GM12878 (cell line): Measurements from ENCODE around the gene NF1. TPM values are rescaled to one million over a fixed set of nuclear protein-coding genes. Genes with fewer than 3 reads are reported as not detected.

Source experiments
- ATAC-seq: fragments of 200-7000 bp; cut with Tn5 transposase; 3 replicates; pipeline ENCODE4 v1.9.1; 2020; ENCODE audit warnings: mild to moderate bottlenecking, moderate library complexity
- BruUV-seq: library from RNA; stranded (reverse); fragments of 400-500 nt; replicated peaks from 2 replicates; lab custom pipeline; 2021; lab: Mats Ljungman, UMichigan
- CTCF ChIA-PET: fragments of 300-600 bp; sonication (Branson Sonifier 250); formaldehyde crosslinking; extraction: SDS; loops from one replicate; lab custom pipeline; 2021; ENCODE audit warnings: inconsistent platforms; lab: Yijun Ruan, JAX
- POLR2A ChIA-PET: fragments of 350-600 bp; formaldehyde crosslinking; extraction: SDS; loops from one replicate; lab custom pipeline; 2021; ENCODE audit warnings: inconsistent platforms; lab: Charles Lee
- RAD21 ChIA-PET: fragments of 300-600 bp; sonication (Branson Sonifier 250); formaldehyde crosslinking; loops from one replicate; lab custom pipeline; 2023; ENCODE audit warnings: antibody characterized with exemption; ENCODE audit not compliant: unreplicated experiment; lab: Charles Lee
- SMC1A ChIA-PET: fragments of 300-600 bp; sonication (Branson Sonifier 250); formaldehyde crosslinking; loops from one replicate; lab custom pipeline; 2023; ENCODE audit not compliant: unreplicated experiment, uncharacterized antibody; lab: Charles Lee
- DNase-seq: peaks from one replicate; pipeline ENCODE4 v3.0.0-alpha.2; 2011; ENCODE audit warnings: low read depth, low spot score
- FAIRE-seq: peaks from 3 replicates; lab custom pipeline; 2011; peaks lifted over from hg19 to GRCh38; lab: Jason Lieb, UNC
- H2AFZ ChIP-seq: 2 replicates; pipeline ENCODE4 v1.6.0; 2011; ENCODE audit warnings: low read depth, low read length, control low read depth; ENCODE audit not compliant: control insufficient read depth
- H3K27ac ChIP-seq: 2 replicates; pipeline ENCODE4 v1.5.1; 2011; ENCODE audit warnings: control low read depth; ENCODE audit not compliant: control insufficient read depth, insufficient read depth
- H3K27me3 ChIP-seq, 2 experiments: replicated peaks in 1 of 2; 2 replicates each; pipeline versions ENCODE4 v1.6.0 to v1.6.1; 2011; ENCODE audit warnings: low read length in 1 of 2; ENCODE audit not compliant: control insufficient read depth in 2 of 2, insufficient read depth in 2 of 2
- H3K36me3 ChIP-seq, 2 experiments: 2 replicates each; pipeline ENCODE4 v1.5.1; 2011; ENCODE audit warnings: low read length in 1 of 2; ENCODE audit not compliant: control insufficient read depth in 2 of 2, insufficient read depth in 2 of 2
- H3K4me1 ChIP-seq: 2 replicates; pipeline ENCODE4 v1.6.1; 2011; ENCODE audit warnings: mild to moderate bottlenecking, low read length, moderate library complexity, mixed read lengths; ENCODE audit not compliant: control insufficient read depth, insufficient read depth
- H3K4me2 ChIP-seq: 2 replicates; pipeline ENCODE4 v1.6.0; 2011; ENCODE audit warnings: control low read depth; ENCODE audit not compliant: control insufficient read depth, insufficient read depth
- H3K4me3 ChIP-seq: fragments of 200-600 bp; sonication (generic); 2 replicates; pipeline ENCODE4 v1.5.1; 2016
- H3K79me2 ChIP-seq: 2 replicates; pipeline ENCODE4 v1.6.0; 2011; ENCODE audit warnings: low read length; ENCODE audit not compliant: control insufficient read depth, insufficient read depth
- H3K9ac ChIP-seq: 2 replicates; pipeline ENCODE4 v1.8.0; 2011; ENCODE audit warnings: low read length, control low read depth, mixed read lengths; ENCODE audit not compliant: control insufficient read depth, insufficient read depth
- H3K9me3 ChIP-seq: replicated peaks from 3 replicates; pipeline ENCODE4 v1.5.1; 2011; ENCODE audit warnings: mild to moderate bottlenecking, low read length; ENCODE audit not compliant: control insufficient read depth, insufficient read depth
- H4K20me1 ChIP-seq: 2 replicates; pipeline ENCODE4 v1.6.0; 2011; ENCODE audit not compliant: control insufficient read depth, insufficient read depth
- ATF7 ChIP-seq: fragments of 450-650 bp; IDR thresholded peaks from 2 replicates; pipeline ENCODE4 v1.6.1; 2016; ENCODE audit warnings: low read depth, mild to moderate bottlenecking
- BACH1 ChIP-seq: fragments of 450-650 bp; IDR thresholded peaks from 2 replicates; pipeline ENCODE4 v1.6.1; 2017; ENCODE audit warnings: mild to moderate bottlenecking, borderline replicate concordance
- CBX3 ChIP-seq: fragments of 200-600 bp; sonication (generic); IDR thresholded peaks from 2 replicates; pipeline ENCODE4 v1.6.1; 2016; ENCODE audit warnings: low read depth, borderline replicate concordance
- DPF2 ChIP-seq: fragments of 450-650 bp; IDR thresholded peaks from 2 replicates; pipeline ENCODE4 v1.6.1; 2017; ENCODE audit warnings: mild to moderate bottlenecking
- EP300 ChIP-seq, 2 experiments: fragments of 150-350 bp in 1 of 2; IDR thresholded peaks; 2 replicates each; pipeline ENCODE4 v1.6.1; 2011 to 2012; ENCODE audit warnings: low read depth in 2 of 2, low read length in 2 of 2, borderline replicate concordance in 1 of 2, improper control_type of control experiment in 1 of 2, inconsistent platforms in 1 of 2; ENCODE audit not compliant: control insufficient read depth in 1 of 2
- FOXM1 ChIP-seq: IDR thresholded peaks from 2 replicates; pipeline ENCODE4 v1.6.1; 2012; ENCODE audit warnings: low read depth, mild to moderate bottlenecking, inconsistent platforms, low read length, moderate library complexity
- MYC ChIP-seq: IDR thresholded peaks from 2 replicates; pipeline ENCODE4 v1.6.1; 2011; ENCODE audit warnings: mild to moderate bottlenecking, low read length, moderate library complexity, inconsistent platforms; ENCODE audit not compliant: insufficient read depth, insufficient replicate concordance, insufficient read length, severe bottlenecking
- NFIC ChIP-seq: IDR thresholded peaks from 2 replicates; pipeline ENCODE4 v1.6.1; 2012; ENCODE audit warnings: low read depth, mild to moderate bottlenecking, inconsistent platforms, low read length, moderate library complexity
- NFYB ChIP-seq: IDR thresholded peaks from 2 replicates; pipeline ENCODE4 v1.6.1; 2011; ENCODE audit warnings: low read depth, mild to moderate bottlenecking, low read length, improper control_type of control experiment, moderate library complexity; ENCODE audit not compliant: insufficient read depth
- NRF1 ChIP-seq: conservative IDR thresholded peaks from 2 replicates; pipeline ENCODE4 v1.6.1; 2011; ENCODE audit warnings: mild to moderate bottlenecking, low read depth, low read length, improper control_type of control experiment
- POU2F2 ChIP-seq: IDR thresholded peaks from 3 replicates; pipeline ENCODE4 v1.6.1; 2011; ENCODE audit warnings: low read depth, mild to moderate bottlenecking, low read length, borderline replicate concordance
- RAD21 ChIP-seq: IDR thresholded peaks from 2 replicates; pipeline ENCODE4 v1.6.1; 2011; ENCODE audit warnings: mild to moderate bottlenecking, low read depth, low read length, moderate library complexity; ENCODE audit not compliant: insufficient read depth
- SIN3A ChIP-seq: IDR thresholded peaks from 2 replicates; pipeline ENCODE4 v1.6.1; 2012; ENCODE audit warnings: low read depth, low read length, improper control_type of control experiment
- SPI1 ChIP-seq: IDR thresholded peaks from 2 replicates; pipeline ENCODE4 v1.6.1; 2011; ENCODE audit warnings: low read depth, mild to moderate bottlenecking, low read length, moderate library complexity, borderline replicate concordance; ENCODE audit not compliant: insufficient read depth
- SUPT20H ChIP-seq: IDR thresholded peaks from 2 replicates; pipeline ENCODE4 v1.6.1; 2011; ENCODE audit warnings: low read depth, mild to moderate bottlenecking, low read length, moderate library complexity, borderline replicate concordance; ENCODE audit not compliant: control insufficient read depth
- TARDBP ChIP-seq: IDR thresholded peaks from 2 replicates; pipeline ENCODE4 v1.6.1; 2016; ENCODE audit warnings: borderline replicate concordance
- WGBS: methylation state at CpG from one replicate; pipeline ENCODE4 v1.1.6; 2016; ENCODE audit warnings: low lambda C conversion rate; ENCODE audit not compliant: insufficient replicate concordance, insufficient coverage; ENCODE audit errors: missing lambda C conversion rate; 5-methylcytosine and 5-hydroxymethylcytosine counted together
- in situ Hi-C: fragments of 300-500 bp; cut with MboI; formaldehyde crosslinking; loops from 9 replicates; pipeline ENCODE4 v1.14.3; 2018; ENCODE audit warnings: mixed read lengths
- intact Hi-C: fragments of 100-400 bp; cut with micrococcal nuclease; formaldehyde crosslinking; loops from one replicate; pipeline ENCODE4 v1.14.2; 2022; ENCODE audit not compliant: unreplicated experiment
- polyA plus RNA-seq, 11 experiments: library from polyadenylated mRNA; depleted of rRNA in 4 of 11; unstranded in 6 of 11; stranded (reverse) in 5 of 11; fragments of >200 nt; fragmentation: Nextera tagmentation in 4 of 11; fragmentation: Illumina TruSeq in 1 of 11; extraction: Ambion mirVana in 4 of 11; extraction: Trizol in 1 of 11; gene quantifications; 1 replicate in 1 of 11; 2 replicates in 10 of 11; pipeline versions ENCODE4 v1.2.1 to v1.2.3, GENCODE V29; 2011 to 2016; ENCODE audit warnings: inconsistent platforms in 2 of 11, missing spikeins in 2 of 11, low read depth in 1 of 11
- total RNA-seq, 4 experiments: library from RNA; depleted of rRNA in 3 of 4; stranded (reverse); fragments of >200 nt in 3 of 4; fragmentation: Illumina TruSeq in 1 of 4; extraction: Trizol in 1 of 4; gene quantifications; 2 replicates each; pipeline versions ENCODE4 v1.2.1 to v1.2.3, GENCODE V29; 2013 to 2021
- TF ChIP-seq, protein P1 (sequence below): fragments of 450-650 bp; IDR thresholded peaks from 2 replicates; pipeline ENCODE4 v1.6.1; 2017; ENCODE audit warnings: borderline replicate concordance
- TF ChIP-seq, protein P2 (sequence below): fragments of 450-650 bp; IDR thresholded peaks from 2 replicates; pipeline ENCODE4 v1.6.1; 2017; ENCODE audit warnings: mild to moderate bottlenecking, moderate library complexity

Gene NF1
- total and polyA plus RNA-seq, 10 of the 15 experiments (the other 5 are each of a cell fraction or from before 2014, with no cell fraction given): 2.5 to 31.8 (median 16.6) TPM

DNA sequence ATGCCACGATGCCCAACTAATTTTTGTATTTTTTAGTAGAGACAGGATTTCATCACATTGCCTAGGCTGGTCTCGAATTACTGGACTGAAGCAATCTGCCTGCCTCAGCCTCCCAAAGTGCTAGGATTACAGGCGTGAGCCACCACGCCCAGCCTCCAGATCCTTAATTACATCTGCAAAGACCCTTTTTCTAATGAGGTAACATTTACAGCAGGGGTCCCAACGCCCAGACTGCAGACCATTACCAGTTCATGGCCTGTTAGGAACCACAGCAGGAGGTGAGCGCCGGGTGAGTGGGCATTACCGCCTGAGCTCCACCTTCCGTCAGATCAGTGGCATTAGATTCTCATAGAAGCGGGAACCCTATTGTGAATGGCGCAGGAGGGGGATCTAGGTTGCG lies 292.7 kb downstream of the NF1 start (continued):
- no peak for TF ChIP-seq SUPT20H

DNA sequence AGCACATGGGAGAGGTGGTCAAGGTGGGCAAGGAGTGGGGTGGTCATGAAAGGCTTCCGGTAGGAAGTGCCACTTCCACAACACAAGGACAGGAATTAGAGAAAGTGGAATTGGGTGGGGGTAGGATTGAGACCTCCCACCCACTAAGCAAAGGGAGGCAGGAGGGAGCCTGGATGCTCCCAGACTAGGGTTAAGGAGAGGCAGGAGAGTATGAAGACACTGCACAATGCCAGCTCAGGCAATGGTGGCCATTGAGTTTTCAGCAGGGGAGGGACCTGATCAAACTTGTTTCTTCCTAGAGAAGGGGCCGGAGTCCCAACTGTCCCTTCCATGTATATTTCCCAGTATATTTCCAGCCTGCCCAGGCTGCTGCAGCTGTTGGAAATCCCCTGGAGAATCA lies 293.6 kb downstream of the NF1 start:
- SMC1A ChIA-PET: interaction anchor here (1.2 kb wide), 1 partner anchor 495 kb away, joined by 3 read pairs; no protein-coding TSS in a partner anchor
- Histone ChIP-seq H3K27me3 (peaks cover 12% of the 10 kb centered on the region in 2 experiments), H3K79me2 (no peaks in the 10 kb centered on the region), H3K9ac (no peak overlapping the region), H3K36me3 (no peaks in the 10 kb centered on the region), H2AFZ (no peak overlapping the region), H3K9me3 (no peaks in the 10 kb centered on the region), H3K4me1 (no peaks in the 10 kb centered on the region), H3K27ac (no peak overlapping the region), H4K20me1 (no peaks in the 10 kb centered on the region; the same call in 1 of the 2 replicates), H3K4me3 (no peak overlapping the region), H3K4me2 (no peak overlapping the region)
- no peak for FAIRE-seq
- in situ Hi-C loops: loop anchor here (5.0 kb wide), 1 partner anchor 139 kb away; no protein-coding TSS in a partner anchor
- RAD21 ChIA-PET: interaction anchor here (1.3 to 1.5 kb wide), 2 partner anchors 14 to 16 kb away, joined by 4 to 6 read pairs; no protein-coding TSS in a partner anchor
- WGBS: 50% methylated on average over 2 of the region's 2 CpGs
- no peak for ATAC-seq
- BruUV-seq: no TSS peak
- no peak for DNase-seq
- CTCF ChIA-PET: interaction anchor here (1.3 to 2.1 kb wide), 4 partner anchors 10 to 135 kb away, joined by 3 to 13 read pairs (median 4); no protein-coding TSS in a partner anchor
- intact Hi-C loops: loop anchor here (2.0 to 5.0 kb wide), 2 partner anchors 48 to 454 kb away; no protein-coding TSS in a partner anchor
- POLR2A ChIA-PET: no interaction called here
- TF ChIP-seq RAD21: no peak
- no peak for TF ChIP-seq NFIC
- no peak for TF ChIP-seq POU2F2
- TF ChIP-seq DPF2: no peak
- TF ChIP-seq, protein P1, sequence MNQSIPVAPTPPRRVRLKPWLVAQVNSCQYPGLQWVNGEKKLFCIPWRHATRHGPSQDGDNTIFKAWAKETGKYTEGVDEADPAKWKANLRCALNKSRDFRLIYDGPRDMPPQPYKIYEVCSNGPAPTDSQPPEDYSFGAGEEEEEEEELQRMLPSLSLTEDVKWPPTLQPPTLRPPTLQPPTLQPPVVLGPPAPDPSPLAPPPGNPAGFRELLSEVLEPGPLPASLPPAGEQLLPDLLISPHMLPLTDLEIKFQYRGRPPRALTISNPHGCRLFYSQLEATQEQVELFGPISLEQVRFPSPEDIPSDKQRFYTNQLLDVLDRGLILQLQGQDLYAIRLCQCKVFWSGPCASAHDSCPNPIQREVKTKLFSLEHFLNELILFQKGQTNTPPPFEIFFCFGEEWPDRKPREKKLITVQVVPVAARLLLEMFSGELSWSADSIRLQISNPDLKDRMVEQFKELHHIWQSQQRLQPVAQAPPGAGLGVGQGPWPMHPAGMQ: no peak
- no peak for TF ChIP-seq NRF1
- no peak for TF ChIP-seq EP300 (IDR thresholded peaks at IDR 0.05; ENCODE audit: borderline replicate concordance in 1 of 2, control insufficient read depth in 1 of 2, low read depth in 2 of 2, low read length in 2 of 2)
- no peak for TF ChIP-seq CBX3
- TF ChIP-seq ATF7: no peak
- no peak for TF ChIP-seq SIN3A
- TF ChIP-seq, protein P2, sequence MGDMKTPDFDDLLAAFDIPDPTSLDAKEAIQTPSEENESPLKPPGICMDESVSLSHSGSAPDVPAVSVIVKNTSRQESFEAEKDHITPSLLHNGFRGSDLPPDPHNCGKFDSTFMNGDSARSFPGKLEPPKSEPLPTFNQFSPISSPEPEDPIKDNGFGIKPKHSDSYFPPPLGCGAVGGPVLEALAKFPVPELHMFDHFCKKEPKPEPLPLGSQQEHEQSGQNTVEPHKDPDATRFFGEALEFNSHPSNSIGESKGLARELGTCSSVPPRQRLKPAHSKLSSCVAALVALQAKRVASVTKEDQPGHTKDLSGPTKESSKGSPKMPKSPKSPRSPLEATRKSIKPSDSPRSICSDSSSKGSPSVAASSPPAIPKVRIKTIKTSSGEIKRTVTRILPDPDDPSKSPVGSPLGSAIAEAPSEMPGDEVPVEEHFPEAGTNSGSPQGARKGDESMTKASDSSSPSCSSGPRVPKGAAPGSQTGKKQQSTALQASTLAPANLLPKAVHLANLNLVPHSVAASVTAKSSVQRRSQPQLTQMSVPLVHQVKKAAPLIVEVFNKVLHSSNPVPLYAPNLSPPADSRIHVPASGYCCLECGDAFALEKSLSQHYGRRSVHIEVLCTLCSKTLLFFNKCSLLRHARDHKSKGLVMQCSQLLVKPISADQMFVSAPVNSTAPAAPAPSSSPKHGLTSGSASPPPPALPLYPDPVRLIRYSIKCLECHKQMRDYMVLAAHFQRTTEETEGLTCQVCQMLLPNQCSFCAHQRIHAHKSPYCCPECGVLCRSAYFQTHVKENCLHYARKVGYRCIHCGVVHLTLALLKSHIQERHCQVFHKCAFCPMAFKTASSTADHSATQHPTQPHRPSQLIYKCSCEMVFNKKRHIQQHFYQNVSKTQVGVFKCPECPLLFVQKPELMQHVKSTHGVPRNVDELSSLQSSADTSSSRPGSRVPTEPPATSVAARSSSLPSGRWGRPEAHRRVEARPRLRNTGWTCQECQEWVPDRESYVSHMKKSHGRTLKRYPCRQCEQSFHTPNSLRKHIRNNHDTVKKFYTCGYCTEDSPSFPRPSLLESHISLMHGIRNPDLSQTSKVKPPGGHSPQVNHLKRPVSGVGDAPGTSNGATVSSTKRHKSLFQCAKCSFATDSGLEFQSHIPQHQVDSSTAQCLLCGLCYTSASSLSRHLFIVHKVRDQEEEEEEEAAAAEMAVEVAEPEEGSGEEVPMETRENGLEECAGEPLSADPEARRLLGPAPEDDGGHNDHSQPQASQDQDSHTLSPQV: no peak
- TF ChIP-seq TARDBP: no peak
- no peak for TF ChIP-seq MYC
- TF ChIP-seq NFYB: no peak
- TF ChIP-seq FOXM1: no peak
- no peak for TF ChIP-seq BACH1
- TF ChIP-seq SPI1: no peak
